Cerebellar nuclear complex (tissue), 1 donor: ENCODE measurements around the gene ACTL8.

Source experiments
- DNase-seq, 2 experiments: peaks; one replicate each; lab custom pipeline; 2025; lab: John Stamatoyannopoulos, UW

ACTL8 gene

GRCh38 chr1:17755120-17755519, at the start of gene ACTL8:
Gene ACTL8 (plus strand): TSS chr1:17755333. CDS start chr1:17823009, 67,676 bp downstream.
- no peak for DNase-seq

GRCh38 chr1:17706445-17706844, 48.7 kb upstream of the ACTL8 start:
- no peak for DNase-seq

- no peak for DNase-seq
These were observed 45.2 kb upstream of the ACTL8 start for GRCh38 chr1:17709981-17710380.

- no peak for DNase-seq
These were observed 44.1 kb upstream of the ACTL8 start for GRCh38 chr1:17710889-17711576.

GRCh38 chr1:17711577-17711910, 43.6 kb upstream of the ACTL8 start:
- no peak for DNase-seq

- no peak for DNase-seq
These were observed 43.2 kb upstream of the ACTL8 start for GRCh38 chr1:17711941-17712340.

GRCh38 chr1:17713993-17714392, 41.1 kb upstream of the ACTL8 start:
- no peak for DNase-seq

GRCh38 chr1:17717594-17718535, 37.3 kb upstream of the ACTL8 start:
- DNase-seq: no peak

GRCh38 chr1:17719874-17720273, 35.3 kb upstream of the ACTL8 start:
- no peak for DNase-seq

- DNase-seq: no peak
These were observed 33.7 kb upstream of the ACTL8 start for GRCh38 chr1:17721444-17721843.

- no peak for DNase-seq
These were observed 31.4 kb upstream of the ACTL8 start for GRCh38 chr1:17723684-17724083.

- no peak for DNase-seq
These were observed 31.0 kb upstream of the ACTL8 start for GRCh38 chr1:17724150-17724549.

- DNase-seq: no peak
These were observed 29.9 kb upstream of the ACTL8 start for GRCh38 chr1:17725084-17725719.

- no peak for DNase-seq
These were observed 29.1 kb upstream of the ACTL8 start for GRCh38 chr1:17725811-17726582.

- no peak for DNase-seq
These were observed 26.9 kb upstream of the ACTL8 start for GRCh38 chr1:17728123-17728712.

GRCh38 chr1:17729248-17729647, 25.9 kb upstream of the ACTL8 start:
- no peak for DNase-seq

- no peak for DNase-seq
These were observed 25.2 kb upstream of the ACTL8 start for GRCh38 chr1:17729909-17730308.

- no peak for DNase-seq
These were observed 23.7 kb upstream of the ACTL8 start for GRCh38 chr1:17731460-17731859.

- DNase-seq: no peak
These were observed 22.7 kb upstream of the ACTL8 start for GRCh38 chr1:17732475-17732874.

- DNase-seq: no peak
These were observed 21.5 kb upstream of the ACTL8 start for GRCh38 chr1:17733661-17734060.

GRCh38 chr1:17734609-17735008, 20.5 kb upstream of the ACTL8 start:
- DNase-seq: no peak

- no peak for DNase-seq
These were observed 19.8 kb upstream of the ACTL8 start for GRCh38 chr1:17735348-17735747.
